OCI-LY3 (cell line): ENCODE measurements around the gene VAC14.
"Not testable (repeated sequence)": the region's sequence is repeated elsewhere in the genome, so short reads cannot be mapped to it uniquely, and the experiment has no call there.

Source experiments
- EZH2phosphoT487 ChIP-seq: fragments of 200-600 bp; shearing (Covaris generic); IDR thresholded peaks from 2 replicates; pipeline ENCODE4 v1.6.1; 2018; ENCODE audit warnings: antibody characterized with exemption, mixed run types, low read depth
- TF ChIP-seq, protein P1 (sequence below): fragments of 200-600, 300-600 bp; sonication (generic); IDR thresholded peaks from 2 replicates; pipeline ENCODE4 v1.5.1; 2014; ENCODE audit warnings: antibody characterized with exemption, low read length, low read depth

DNA sequence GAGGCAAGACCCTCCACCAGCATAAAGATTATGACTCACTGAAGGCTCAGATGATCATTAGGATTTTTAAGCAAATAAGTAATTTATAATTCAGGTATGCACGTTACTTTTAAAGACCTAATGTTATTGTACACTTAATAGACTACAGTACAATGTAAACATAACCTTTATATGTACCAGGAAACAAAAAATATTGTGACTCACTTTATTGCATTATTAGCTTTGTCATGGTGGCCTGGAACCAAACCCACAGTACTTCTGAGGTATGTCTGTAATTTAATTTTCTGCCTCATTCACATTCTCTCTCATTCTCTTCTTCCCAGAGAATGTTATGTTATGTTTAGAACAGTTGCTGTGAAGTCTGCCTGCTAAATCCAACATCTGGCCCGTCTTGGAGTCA lies 21.8 kb upstream of the VAC14 start:
- TF ChIP-seq, protein P1, sequence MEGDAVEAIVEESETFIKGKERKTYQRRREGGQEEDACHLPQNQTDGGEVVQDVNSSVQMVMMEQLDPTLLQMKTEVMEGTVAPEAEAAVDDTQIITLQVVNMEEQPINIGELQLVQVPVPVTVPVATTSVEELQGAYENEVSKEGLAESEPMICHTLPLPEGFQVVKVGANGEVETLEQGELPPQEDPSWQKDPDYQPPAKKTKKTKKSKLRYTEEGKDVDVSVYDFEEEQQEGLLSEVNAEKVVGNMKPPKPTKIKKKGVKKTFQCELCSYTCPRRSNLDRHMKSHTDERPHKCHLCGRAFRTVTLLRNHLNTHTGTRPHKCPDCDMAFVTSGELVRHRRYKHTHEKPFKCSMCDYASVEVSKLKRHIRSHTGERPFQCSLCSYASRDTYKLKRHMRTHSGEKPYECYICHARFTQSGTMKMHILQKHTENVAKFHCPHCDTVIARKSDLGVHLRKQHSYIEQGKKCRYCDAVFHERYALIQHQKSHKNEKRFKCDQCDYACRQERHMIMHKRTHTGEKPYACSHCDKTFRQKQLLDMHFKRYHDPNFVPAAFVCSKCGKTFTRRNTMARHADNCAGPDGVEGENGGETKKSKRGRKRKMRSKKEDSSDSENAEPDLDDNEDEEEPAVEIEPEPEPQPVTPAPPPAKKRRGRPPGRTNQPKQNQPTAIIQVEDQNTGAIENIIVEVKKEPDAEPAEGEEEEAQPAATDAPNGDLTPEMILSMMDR, result not testable (repeated sequence)
- TF ChIP-seq EZH2phosphoT487, result not testable (repeated sequence)
